ENCODE data around the gene TTC3.

GRCh38 chr21:37251294-37251634, 178.2 kb downstream of the TTC3 start:
- TF ChIP-seq EZH2 (IDR thresholded peaks at IDR 0.05; ENCODE audit: borderline replicate concordance) (no peak), CTCF (IDR thresholded peaks at IDR 0.05; ENCODE audit: poor library complexity) (no peak)
